ENCODE data around the gene CHN1. TPM values are rescaled to one million over a fixed set of nuclear protein-coding genes. Genes with fewer than 3 reads are reported as not detected.

CHN1 gene
- polyA plus RNA-seq, 1 of the 3 experiments (the other 2 are of a cell fraction), result 31.6 TPM

- 96% methylated on average over 2 of the region's 2 CpGs for WGBS (ENCODE audit: low lambda C conversion rate)
- no peaks in the 10 kb centered on the region for H3K9me2 ChIP-seq
- ChIA-PET POLR2A (no interaction called here), CTCF (interaction anchor here (2.1 kb wide), 1 partner anchor 241 kb away, joined by 4 read pairs; no protein-coding TSS in a partner anchor)
- no peak overlapping the region for H3K4me3 ChIP-seq (ENCODE audit: low read depth in 2 of 2, low read length in 1 of 2)
- H3K36me3 ChIP-seq (replicated peaks in 1 of 2; ENCODE audit: control insufficient read depth in 1 of 2, insufficient read depth in 2 of 2, low read length in 1 of 2), result no peaks in the 10 kb centered on the region
- no peak for DNase-seq
- H3K4me2 ChIP-seq, result no peak overlapping the region
- H3K79me2 ChIP-seq (ENCODE audit: insufficient read depth), result no peaks in the 10 kb centered on the region
- no peaks in the 10 kb centered on the region for H4K20me1 ChIP-seq (ENCODE audit: insufficient read depth)
- no peaks in the 10 kb centered on the region for H3K27me3 ChIP-seq (ENCODE audit: insufficient read depth)
- H2AFZ ChIP-seq (ENCODE audit: low read depth), result no peak overlapping the region
- no peak overlapping the region for H3K9ac ChIP-seq
- H3K4me1 ChIP-seq (ENCODE audit: control insufficient read depth in 1 of 2, insufficient read depth in 2 of 2, low read depth in 1 of 2, low read length in 1 of 2), result peaks cover 0 to 5% of the 10 kb centered on the region in 2 experiments; a peak in 2 of 4 replicates
- H3K27ac ChIP-seq (ENCODE audit: low read depth in 2 of 2, low read length in 1 of 2), result no peak overlapping the region
- no peaks in the 10 kb centered on the region for H3F3A ChIP-seq (replicated peaks; ENCODE audit: insufficient read depth)
- TF ChIP-seq FOSL2 (IDR thresholded peaks at IDR 0.05; ENCODE audit: borderline replicate concordance, low read depth) (peak; percentile 34; the same call in 1 of the 2 replicates), SIN3A (IDR thresholded peaks at IDR 0.05; ENCODE audit: borderline replicate concordance, low read depth, low read length) (no peak)
- no peaks in the 10 kb centered on the region for H3K9me3 ChIP-seq
These were observed 7.3 kb upstream of the CHN1 start for GRCh38 chr2:175012516-175012915.

GRCh38 chr2:175011505-175011904 is 6.3 kb upstream of the CHN1 start:
- H3K27ac ChIP-seq (ENCODE audit: low read depth in 2 of 2, low read length in 1 of 2), result no peak overlapping the region; a peak in 1 of 4 replicates
- H3F3A ChIP-seq (replicated peaks; ENCODE audit: insufficient read depth), result no peaks in the 10 kb centered on the region
- no peaks in the 10 kb centered on the region for H3K27me3 ChIP-seq (ENCODE audit: insufficient read depth)
- no peak overlapping the region for H3K4me3 ChIP-seq (ENCODE audit: low read depth in 2 of 2, low read length in 1 of 2)
- no peak overlapping the region for H2AFZ ChIP-seq (ENCODE audit: low read depth)
- TF ChIP-seq RFX5 (IDR thresholded peaks at IDR 0.05; ENCODE audit: low read length) (no peak), RXRA (IDR thresholded peaks at IDR 0.05; ENCODE audit: borderline replicate concordance, low read depth) (no peak), TEAD4 (IDR thresholded peaks at IDR 0.05; ENCODE audit: borderline replicate concordance, insufficient read depth) (no peak), SMC3 (IDR thresholded peaks at IDR 0.05; ENCODE audit: low read depth, low read length) (no peak), RCOR1 (IDR thresholded peaks at IDR 0.05; ENCODE audit: low read length) (no peak), USF1 (IDR thresholded peaks at IDR 0.05; ENCODE audit: borderline replicate concordance, low read depth) (no peak), ZBTB33 (IDR thresholded peaks at IDR 0.05; ENCODE audit: borderline replicate concordance, low read depth) (no peak), GATA2 (CRISPR knock-in tag; IDR thresholded peaks at IDR 0.05) (no peak), EZH2phosphoT487 (IDR thresholded peaks at IDR 0.05; ENCODE audit: borderline replicate concordance, low read depth) (no peak), USF2 (IDR thresholded peaks at IDR 0.05; ENCODE audit: borderline replicate concordance, low read depth, low read length) (no peak), FOXJ3 (CRISPR knock-in tag; IDR thresholded peaks at IDR 0.05) (no peak), IRF3 (IDR thresholded peaks at IDR 0.05; ENCODE audit: low read depth, low read length) (no peak), GABPA (IDR thresholded peaks at IDR 0.05; ENCODE audit: low read depth) (no peak), FOSL2 (IDR thresholded peaks at IDR 0.05; ENCODE audit: borderline replicate concordance, low read depth) (no peak)
- H3K4me1 ChIP-seq (ENCODE audit: control insufficient read depth in 1 of 2, insufficient read depth in 2 of 2, low read depth in 1 of 2, low read length in 1 of 2), result peaks cover 0 to 7% of the 10 kb centered on the region in 2 experiments; a peak in 2 of 4 replicates
- H3K36me3 ChIP-seq (replicated peaks in 1 of 2; ENCODE audit: control insufficient read depth in 1 of 2, insufficient read depth in 2 of 2, low read length in 1 of 2), result no peaks in the 10 kb centered on the region
- H3K9me2 ChIP-seq, result no peaks in the 10 kb centered on the region
- H3K9me3 ChIP-seq, result no peaks in the 10 kb centered on the region
- ChIA-PET POLR2A (no interaction called here), CTCF (interaction anchor here (0.6 to 2.1 kb wide), 5 partner anchors 237 to 369 kb away, joined by 3 to 4 read pairs (median 3); no protein-coding TSS in a partner anchor)
- no peak overlapping the region for H3K4me2 ChIP-seq
- H3K9ac ChIP-seq, result no peak overlapping the region
- 53% methylated on average over 1 of the region's 1 CpG for WGBS (ENCODE audit: low lambda C conversion rate)
- no peaks in the 10 kb centered on the region for H4K20me1 ChIP-seq (ENCODE audit: insufficient read depth)
- DNase-seq, result no peak
- no peaks in the 10 kb centered on the region for H3K79me2 ChIP-seq (ENCODE audit: insufficient read depth)
